ENCODE measurements around the gene BMPR1A.
"Not testable (repeated sequence)": the region's sequence is repeated elsewhere in the genome, so short reads cannot be mapped to it uniquely, and the experiment has no call there.

The BMPR1A gene

DNA sequence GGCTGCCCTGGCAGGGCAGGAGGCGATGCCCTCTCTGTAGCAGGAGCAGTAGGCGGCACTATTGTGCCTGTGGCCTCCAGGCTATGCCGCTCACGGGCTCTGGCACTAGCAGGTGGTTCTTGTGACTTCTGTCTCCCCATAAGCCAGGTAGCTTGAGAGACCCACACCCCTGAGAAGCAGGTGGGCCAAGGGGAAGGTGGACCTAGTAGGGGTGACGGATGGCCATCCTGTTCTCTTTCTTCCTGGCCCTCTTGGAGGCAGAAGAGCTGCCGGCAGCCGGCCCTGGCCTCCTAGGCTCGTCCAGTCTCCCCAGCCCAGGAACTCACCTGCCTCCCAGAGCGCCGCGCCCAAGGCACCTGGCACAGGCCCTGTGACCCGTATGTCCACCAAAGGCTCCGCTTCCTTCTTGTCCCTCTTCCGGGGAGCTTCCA lies 185.6 kb downstream of the BMPR1A start:
- no peak for DNase-seq (ENCODE audit: low read depth)

DNA sequence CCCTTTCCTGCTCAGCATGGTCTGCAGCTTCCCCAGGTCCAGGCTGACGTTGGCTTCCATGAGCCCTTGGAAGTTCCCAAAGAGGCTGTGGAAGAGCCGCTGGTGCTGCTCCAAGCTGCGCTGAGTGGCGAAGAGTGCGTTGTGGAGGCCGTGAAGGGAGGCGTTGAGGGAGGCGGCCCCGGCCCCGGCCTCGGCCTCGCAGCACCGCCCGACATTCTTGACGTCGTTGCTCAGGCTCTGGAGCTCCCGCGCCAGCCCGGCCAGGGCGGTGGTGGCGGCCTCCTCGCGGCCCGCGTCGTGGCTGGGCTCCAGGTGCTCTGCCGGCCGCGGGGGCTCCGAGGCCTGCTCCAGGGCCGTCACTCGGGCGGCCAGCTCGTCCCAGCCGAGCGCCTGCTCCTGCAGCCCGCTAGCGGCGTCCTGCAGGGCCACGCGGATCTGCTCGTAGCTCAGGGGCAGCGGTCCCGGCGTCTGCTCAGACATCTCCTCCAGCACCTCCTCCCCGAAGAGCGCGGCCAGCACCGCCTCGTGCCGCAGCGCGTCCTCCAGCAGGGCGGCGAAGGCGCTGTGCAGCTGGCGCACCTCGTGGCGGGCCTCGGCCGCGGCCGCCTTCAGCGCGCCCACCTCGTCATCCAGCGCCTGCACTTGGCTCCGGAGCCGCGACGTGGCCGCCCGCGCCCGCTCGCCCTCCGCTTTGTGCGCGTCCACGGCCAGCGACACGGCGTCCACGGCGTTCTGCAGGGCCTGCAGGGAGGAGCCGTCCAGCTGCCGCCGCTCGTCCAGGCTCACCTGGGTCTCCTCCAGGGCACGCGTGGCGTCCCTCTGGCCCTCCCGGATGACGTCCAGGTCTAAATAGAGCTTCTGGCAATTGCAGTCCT lies 186.3 kb downstream of the BMPR1A start:
- DNase-seq (ENCODE audit: low read depth): no peak

DNA sequence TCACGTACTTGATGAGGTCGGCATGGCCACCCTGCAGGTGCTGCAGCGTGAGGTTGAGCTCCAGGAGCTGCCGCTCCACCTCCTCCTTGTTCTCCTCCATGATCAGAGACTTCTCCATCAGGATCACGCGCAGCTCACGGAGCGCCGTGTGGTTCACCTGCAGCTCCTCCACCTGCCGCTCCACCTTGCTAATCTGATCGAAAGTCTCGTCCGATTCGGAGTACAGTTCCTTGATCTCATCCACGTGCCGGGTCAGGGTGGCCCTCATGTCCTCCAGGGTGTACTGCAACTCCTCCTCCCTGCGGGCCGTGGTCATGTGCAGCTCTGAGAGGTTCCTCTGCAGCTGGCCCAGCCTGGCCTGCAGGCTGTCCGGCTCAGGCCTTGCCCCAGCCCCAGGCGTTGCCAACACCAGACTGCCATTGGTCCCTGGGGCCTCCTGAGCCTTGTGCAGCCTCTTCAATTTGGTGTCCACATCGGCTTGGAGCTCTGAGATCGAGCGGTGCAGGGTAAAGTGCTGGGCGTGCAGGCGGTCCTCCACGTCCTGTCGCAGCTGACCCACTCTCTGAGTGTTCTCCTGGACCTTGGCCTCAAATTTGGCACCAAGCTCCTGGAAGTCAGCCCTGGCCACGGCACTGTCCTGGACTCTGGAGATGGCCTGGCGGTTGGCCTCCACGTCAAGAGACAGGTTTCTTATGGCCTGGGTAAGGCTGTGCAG lies 187.1 kb downstream of the BMPR1A start:
- DNase-seq (ENCODE audit: low read depth): no peak

DNA sequence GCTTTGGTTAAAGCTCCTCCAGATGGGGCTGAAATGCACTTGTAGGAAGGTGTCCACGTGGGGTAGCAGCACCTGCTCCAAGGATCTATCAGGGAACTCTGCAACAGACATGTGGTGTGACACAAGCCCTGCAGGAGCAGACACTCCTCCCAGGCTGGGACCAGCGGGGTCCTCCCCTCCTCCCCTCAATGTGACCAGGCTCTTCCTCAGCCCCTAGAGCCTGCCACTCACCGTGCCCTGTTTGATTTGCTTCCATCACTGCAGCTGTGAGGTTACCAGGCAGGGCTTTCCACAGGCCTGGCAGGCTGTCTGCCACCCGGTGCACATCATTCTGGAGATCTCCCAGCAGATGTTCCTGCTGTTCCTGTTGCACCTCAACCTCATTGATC lies 187.6 kb downstream of the BMPR1A start:
- DNase-seq (ENCODE audit: low read depth): no peak

DNA sequence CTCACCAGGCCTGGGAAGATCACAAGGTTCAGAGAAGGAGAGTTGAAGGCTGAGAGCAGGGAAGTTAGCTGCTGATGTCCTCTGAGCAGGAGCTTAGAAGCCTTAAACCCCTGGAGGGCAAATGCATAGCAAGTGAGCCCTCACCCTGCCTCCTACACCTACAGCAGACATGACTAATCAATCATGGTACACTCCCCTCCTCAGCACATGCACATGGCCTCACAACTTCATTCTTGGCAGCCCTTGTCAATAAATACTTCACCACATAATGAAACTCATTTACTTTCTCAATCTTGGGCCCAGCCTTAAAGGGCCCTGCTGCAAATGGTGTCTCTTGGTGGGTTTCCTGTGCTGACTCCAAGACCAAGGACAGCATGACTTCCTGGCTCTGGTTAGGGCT lies 188.1 kb downstream of the BMPR1A start:
- no peak for DNase-seq (ENCODE audit: low read depth)

DNA sequence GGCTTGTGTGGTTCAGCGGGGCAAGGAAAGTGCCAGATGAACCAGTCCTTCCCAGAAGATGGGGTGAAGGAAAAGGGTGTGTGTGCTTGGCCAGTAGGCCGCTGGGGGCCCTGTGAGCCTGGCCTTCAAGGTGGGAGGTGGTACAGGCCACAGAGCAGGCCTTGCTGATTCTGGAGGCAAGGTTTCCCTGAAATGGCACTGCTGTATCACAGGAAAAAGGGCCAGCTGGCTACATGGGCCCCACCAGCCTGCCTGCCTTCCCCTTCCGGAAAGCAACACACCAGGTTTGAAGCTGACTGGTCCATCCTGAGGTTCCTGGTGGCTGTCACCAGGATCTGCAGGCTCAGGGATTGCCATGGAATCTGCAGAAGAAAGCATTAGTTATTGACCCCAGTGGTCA lies 188.5 kb downstream of the BMPR1A start:
- DNase-seq (ENCODE audit: low read depth): no peak

DNA sequence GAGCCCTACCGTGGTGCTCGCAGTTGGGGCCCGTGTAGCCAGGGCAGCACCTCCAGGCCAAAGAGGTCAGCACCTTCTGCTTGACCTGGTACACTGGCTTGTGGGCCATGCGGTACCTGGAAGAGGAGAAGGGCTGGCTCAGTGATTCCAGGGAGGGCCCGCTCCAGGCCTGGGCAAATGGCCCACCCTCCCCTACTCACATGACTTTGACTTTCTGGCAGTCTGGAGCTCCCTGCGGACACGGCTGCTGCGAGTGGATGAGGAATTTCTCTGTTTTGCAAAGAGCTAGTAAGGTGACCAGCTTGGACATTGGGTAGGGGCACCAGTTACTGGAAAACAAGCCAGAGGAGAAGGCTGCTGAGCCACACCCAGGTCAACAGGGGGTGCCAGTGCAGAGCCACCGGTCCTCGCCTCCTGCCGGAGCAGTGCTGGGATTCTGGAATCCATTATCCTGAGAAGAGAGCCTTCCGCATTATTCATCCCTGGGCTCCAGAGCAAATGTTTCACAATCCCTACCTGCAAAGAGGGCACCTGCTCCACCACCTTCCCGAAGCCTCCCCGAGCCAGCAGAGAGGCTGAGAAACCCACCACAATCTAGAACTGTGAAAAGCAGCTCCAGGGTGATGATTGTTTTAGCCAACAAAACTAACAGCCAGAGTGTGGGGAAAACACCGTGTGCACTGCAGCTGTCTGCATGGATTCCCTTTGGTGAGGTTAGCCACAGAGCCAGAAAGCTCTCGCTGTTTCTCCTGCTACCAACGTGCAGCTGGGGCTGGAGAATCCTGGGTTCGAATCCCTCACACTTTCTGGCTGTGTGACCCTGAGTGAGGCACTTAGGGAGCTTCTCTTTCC lies 189.2 kb downstream of the BMPR1A start:
- DNase-seq (ENCODE audit: low read depth): no peak

DNA sequence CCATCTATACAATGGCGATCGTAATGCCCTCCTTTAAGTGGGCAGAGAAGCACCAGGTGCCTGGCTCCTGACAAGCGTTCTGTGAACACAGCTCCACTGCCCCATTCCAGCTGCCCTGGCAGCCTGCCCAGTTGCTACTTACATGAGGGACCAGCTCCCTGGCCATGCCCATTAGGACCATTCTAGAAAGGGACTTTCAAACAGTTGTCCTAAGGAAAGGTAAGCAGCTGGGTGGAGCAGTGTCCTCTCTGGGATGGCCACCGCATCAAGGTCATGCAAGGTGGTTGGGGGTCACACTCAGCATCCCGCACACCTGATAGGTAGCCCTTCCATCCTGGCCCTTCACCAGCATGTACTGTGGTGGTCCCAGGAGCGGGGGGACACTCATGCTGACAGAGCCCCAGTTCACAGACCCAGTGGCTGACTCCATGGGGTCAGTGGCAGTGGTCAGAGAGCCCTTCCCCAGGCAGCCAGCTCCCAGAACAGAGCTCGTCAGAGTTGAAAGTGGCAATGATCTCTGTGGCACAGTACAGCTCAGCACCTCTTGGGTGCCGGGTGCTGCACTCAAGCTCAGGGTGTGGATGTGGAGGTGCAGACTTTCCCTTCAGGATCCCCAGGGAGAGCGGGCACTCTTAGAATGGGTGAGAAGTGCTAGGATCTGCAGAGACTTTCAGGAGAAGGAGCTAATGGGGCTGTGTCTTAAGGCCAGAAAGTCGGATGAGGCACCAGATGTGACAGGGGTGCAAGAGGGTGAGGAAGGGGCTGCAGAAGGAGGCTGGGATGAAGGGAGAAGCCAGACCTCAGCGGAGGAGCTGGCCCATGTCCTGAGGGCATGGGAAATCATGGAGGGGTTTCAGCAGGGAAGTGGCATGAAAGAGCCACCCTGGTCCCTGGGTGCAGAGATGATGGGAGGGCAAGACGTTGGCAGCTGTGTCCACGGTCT lies 190.1 kb downstream of the BMPR1A start:
- no peak for DNase-seq (ENCODE audit: low read depth)

DNA sequence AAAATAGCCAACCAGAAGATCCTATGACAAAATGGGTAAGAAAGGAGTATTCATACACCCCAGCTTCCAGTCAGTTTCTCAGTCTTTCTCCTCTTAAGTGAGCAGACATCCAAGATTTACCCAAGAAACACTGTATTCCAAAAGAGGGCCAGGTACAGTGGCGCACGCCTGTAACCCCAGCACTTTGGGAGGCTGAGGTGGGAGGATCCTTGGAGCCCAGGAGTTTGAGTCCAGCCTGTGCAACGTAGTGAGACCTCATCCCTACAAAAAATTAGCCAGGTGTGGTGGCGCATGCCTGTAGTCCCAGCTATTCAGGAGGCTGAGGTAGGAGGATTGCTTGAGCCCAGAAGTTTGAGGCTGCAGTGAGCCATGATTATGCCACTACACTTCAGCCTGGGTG lies 191.4 kb downstream of the BMPR1A start:
- not testable (repeated sequence) for DNase-seq (ENCODE audit: low read depth)

DNA sequence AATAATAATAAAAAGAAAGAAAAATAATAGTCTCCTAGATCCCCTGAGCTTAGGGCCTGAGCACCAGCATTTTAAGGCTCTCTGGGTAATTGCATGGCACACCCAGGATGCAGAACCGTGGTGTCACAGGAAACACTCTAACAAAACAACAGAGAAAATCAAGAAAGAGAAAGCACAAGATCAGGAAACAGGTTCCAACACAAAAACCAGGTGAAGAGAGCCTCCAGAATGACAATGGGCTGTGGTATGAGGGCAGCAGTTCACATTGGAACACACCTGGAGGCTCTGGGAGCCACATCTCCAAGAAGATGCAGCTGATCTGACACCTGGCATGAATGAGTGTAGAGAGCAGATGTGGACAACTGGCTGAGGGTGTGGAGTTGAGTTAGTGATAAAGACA lies 193.9 kb downstream of the BMPR1A start:
- DNase-seq (ENCODE audit: low read depth): no peak

DNA sequence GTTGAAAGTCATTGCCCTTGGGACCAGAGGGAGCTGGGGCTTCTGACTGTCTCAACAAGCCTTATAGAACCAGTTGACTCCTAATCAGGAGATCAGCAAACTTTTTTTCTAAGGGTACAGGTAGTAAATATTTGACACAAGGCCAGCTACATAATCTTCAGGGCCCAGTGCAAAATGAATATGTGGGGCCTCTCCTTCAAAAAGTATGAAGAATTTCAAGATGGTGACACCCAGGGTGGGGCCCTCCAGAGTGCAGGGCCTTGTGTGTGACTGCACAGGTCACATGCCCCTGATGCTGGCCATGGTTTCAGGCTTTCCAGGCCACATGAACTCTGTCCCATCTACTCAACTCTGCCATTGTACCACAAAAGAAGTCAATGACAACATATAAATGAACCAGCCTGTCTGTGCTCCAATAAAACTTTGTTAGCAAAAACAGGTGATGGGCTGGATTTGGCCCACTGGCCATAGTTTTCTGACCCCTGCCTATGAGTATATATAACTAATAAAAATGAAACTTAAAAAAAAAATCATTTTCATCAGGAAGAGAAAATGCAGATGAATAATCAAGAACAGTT lies 194.9 kb downstream of the BMPR1A start:
- no peak for DNase-seq (ENCODE audit: low read depth)

DNA sequence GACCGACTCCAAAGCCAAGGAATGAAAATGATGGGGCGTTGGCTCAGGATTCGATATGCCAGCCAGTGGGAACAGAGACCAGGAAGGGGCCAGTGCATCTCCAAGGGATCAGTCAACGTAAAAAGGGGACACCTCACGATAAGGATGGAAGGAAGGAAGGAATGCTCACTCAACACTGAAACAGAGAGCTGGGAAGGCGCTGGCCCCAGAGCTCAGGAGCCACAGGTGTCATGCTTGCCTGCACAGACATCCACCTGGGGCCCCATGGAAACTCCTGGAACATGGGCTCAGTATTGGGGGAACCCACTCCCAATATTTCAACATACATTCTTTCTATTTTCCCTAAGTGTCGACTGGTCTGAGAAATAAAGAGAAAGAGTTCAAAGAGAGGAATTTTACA lies 195.7 kb downstream of the BMPR1A start:
- DNase-seq (ENCODE audit: low read depth): no peak

DNA sequence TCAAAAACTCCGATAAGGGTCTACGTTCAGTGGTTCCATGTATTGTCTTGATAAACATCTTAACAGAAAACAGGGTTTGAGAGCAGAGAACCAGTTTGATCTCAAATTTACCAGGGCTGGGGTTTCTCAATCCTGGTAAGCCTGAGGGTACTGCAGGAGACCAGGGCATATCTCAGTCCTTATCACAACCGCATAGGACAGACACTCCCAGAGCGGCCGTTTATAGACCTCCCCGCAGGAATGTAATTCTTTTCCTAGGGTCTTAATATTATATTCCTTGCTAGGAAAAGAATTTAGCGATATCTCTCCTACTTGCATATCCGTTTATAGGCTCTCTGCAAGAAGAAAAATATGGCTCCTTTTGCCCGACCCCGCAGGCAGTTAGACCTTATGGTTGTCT lies 196.3 kb downstream of the BMPR1A start:
- DNase-seq (ENCODE audit: low read depth): not testable (repeated sequence)

DNA sequence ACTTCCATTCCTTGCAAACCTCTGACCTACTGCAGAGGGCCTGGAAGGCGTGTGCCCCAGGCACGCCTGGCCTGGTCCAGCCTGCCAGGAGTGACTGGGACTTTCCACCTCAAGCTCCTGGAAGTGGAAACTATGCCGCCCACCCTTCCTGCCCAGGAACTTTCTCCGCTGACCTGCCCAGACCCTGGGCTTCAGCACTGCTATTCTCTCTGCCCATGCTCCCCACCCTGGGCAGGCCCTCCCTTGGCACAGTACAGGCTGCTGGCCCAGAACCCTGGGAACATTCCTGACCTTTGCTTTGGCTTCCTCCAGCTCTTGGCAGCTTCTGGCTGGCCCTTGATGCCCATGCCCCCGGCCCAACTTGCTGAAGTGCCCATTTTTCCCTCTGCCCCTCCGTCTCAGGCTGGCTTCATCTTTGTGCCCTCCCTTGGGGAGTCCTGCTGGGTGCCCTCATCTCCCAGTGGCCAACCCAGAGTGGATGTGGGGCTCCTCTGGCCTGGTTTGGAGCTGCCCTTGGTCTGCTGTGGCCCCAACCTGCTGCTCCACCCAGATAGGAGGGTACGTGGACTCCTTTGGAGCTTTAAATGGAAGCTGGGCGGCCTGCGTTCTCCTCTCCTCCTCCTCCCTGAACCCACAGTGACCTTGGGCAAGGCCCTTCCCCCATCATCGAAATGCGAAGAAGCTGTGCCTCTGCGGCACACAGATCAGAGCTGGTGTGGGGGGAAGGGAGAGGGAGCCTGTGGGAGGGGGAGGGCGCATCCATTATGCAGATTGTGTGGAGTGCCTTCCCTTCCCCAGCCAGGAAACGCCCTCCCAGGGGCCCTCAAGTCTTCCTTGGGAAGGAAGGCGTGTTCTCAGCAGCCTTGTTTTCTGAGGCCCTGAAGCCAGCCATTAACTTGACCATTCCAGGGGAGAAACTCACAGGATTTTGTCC lies 197.6 kb downstream of the BMPR1A start:
- no peak for DNase-seq (ENCODE audit: low read depth)

DNA sequence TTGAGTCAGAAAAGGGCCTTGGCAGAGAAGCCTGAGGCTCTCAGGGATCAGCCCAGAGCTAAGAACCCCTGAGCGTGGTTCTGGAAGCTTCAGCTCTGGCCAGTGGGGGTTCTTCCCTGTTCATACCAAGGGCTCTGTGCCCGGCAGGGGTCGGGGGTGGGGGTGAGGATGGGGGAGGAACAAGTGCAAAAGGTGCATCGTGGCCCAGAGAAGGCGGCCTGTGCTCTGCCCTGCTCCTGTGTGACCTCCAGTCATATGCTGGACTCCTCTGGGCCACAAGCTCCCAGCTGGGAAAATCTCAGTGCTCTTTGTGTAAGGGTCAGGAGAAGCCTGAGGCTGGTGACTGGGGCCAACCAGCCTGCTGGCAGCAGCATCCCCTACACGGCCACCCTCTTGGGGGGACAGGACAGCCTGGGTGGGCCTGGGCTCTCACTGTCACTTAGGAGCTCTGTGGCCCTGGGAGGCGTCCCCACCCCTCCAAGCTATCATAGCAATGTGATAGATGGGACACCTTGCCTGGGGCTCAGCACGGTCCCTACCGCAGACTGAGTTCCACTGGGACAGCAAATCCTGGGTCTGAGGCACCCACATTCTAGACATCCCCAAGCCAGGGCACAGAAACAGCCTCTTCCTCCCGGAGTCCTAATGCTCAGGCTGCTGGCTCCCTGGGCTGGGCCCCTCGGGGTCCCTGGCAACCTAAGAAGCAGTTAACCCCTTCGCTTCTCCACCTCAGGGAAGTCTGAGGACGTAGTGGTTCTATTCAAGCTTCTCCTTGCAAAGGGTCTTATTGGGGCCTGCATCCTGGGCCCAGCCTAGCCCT lies 198.5 kb downstream of the BMPR1A start:
- no peak for DNase-seq (ENCODE audit: low read depth)

DNA sequence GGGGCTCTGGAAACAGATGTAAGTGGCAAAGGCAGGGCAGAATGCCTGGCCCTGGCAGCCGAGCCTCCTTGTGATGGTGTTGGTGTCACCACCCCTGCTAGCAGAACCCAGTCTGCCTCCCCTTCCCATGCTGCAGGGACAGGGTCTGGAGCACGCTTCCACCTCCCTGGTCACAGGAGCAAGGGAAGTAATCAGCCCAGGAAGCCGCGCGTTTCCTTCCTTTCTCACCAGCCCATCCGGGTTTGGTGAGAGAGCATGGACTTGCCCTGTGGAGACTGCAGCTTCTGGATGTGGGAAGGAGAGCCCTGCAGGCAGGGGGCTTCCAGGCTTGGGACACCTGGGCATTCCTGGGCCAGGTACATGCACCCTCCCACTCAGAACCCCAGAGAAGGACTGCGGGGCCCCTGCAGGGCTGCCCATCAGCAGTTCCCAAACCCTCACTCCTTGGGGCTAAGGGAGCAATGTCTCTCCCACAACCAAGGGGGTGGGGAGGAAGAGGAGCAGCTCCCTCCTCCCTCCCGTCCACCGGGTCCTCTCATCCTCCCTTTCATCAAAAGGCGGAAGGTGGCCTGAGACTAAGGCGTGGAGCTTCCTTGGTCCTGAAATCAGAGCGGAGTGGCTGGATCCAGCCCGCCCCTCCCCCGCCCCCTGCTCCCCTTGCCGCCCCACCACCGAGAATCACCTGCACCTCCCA lies 199.2 kb downstream of the BMPR1A start:
- no peak for DNase-seq (ENCODE audit: low read depth)

DNA sequence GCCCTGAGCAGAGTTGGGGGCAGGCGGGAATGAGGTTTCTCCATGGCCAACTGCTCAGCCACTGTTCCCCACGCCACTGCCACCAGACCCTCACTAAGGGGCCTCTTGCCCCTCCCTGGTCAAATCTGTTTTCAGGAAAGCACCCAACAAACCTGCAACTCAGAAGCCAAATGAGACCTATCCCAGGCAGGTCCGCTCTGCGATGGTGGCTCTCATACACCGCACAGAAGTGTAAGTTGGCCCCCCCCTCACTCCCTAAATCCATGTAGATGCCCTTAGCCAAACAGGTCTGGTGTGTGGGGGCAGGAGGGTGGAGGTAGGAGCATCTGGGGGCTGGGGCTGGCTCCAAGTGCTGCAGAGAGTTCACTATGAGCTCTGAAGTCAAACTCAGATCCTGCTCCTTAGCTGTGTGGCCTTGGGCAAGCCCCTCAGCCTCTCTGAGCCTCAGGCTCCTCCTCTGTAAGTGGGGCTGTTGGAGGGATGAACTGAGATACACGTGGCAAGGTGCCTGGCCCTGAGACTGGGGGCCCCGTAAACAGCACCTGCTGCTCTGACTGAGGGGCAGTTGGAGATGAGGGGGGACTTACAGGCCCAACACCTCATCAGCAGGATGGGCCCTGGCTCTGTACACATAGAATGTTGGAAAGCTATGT lies 199.9 kb downstream of the BMPR1A start:
- no peak for DNase-seq (ENCODE audit: low read depth)

Measured in HS-5 (cell line).